ENCODE data around the gene PADI3.
"Not testable (repeated sequence)": the region's sequence is repeated elsewhere in the genome, so short reads cannot be mapped to it uniquely, and the experiment has no call there.

PADI3 gene

GRCh38 chr1:17305576-17306095, 56.7 kb downstream of the PADI3 start:
- DNase-seq, result no peak

- no peak for DNase-seq
Measured at GRCh38 chr1:17306407-17306806, 57.5 kb downstream of the PADI3 start.

GRCh38 chr1:17306921-17307320, 58.0 kb downstream of the PADI3 start:
- DNase-seq, result no peak

GRCh38 chr1:17307329-17307728, 58.4 kb downstream of the PADI3 start:
- no peak for DNase-seq

GRCh38 chr1:17307946-17308345, 59.0 kb downstream of the PADI3 start, which contains the start of gene PADI4:
PADI4 (plus strand) TSS chr1:17308197; CDS start chr1:17308223, 26 bp downstream.
- no peak for DNase-seq

GRCh38 chr1:17308593-17308992, 59.7 kb downstream of the PADI3 start:
- DNase-seq, result no peak

GRCh38 chr1:17309426-17310067, 60.6 kb downstream of the PADI3 start:
- no peak for DNase-seq

- DNase-seq, result no peak
Measured at GRCh38 chr1:17310068-17310640, 61.3 kb downstream of the PADI3 start.

GRCh38 chr1:17313530-17314309, 64.8 kb downstream of the PADI3 start:
- DNase-seq, result no peak

- no peak for DNase-seq
Measured at GRCh38 chr1:17314491-17314971, 65.6 kb downstream of the PADI3 start.

- DNase-seq, result no peak
Measured at GRCh38 chr1:17315542-17316130, 66.7 kb downstream of the PADI3 start.

GRCh38 chr1:17316704-17317103, 67.8 kb downstream of the PADI3 start:
- DNase-seq, result no peak

- DNase-seq, result no peak
Measured at GRCh38 chr1:17318262-17318661, 69.4 kb downstream of the PADI3 start.

- DNase-seq, result no peak
Measured at GRCh38 chr1:17319561-17320350, 70.9 kb downstream of the PADI3 start.

- not testable (repeated sequence) for DNase-seq
Measured at GRCh38 chr1:17321857-17322390, 73.0 kb downstream of the PADI3 start.

GRCh38 chr1:17328855-17329254, 80.0 kb downstream of the PADI3 start:
- no peak for DNase-seq

- no peak for DNase-seq
Measured at GRCh38 chr1:17329610-17330009, 80.7 kb downstream of the PADI3 start.

- DNase-seq, result no peak
Measured at GRCh38 chr1:17330856-17331255, 82.0 kb downstream of the PADI3 start.

GRCh38 chr1:17333081-17333480, 84.2 kb downstream of the PADI3 start:
- DNase-seq, result no peak
